Pancreas (tissue), 10 donors: ENCODE results near the gene GLI3. TPM values are rescaled to one million over a fixed set of nuclear protein-coding genes. Genes with fewer than 3 reads are reported as not detected.

Experiments
- ATAC-seq, 4 donors: fragments of 200-7000 bp; cut with Tn5 transposase; one replicate each; pipeline versions ENCODE4 v1.8.0 to v1.9.1; 2020; ENCODE audit warnings: mild to moderate bottlenecking in 4 of 4, moderate library complexity in 4 of 4
- DNase-seq, 6 donors: peaks; one replicate each; pipeline ENCODE4 v3.0.0-alpha.2; 2020
- FAIRE-seq: peaks from 2 replicates; lab custom pipeline; 2012; peaks lifted over from hg19 to GRCh38; lab: Jason Lieb, UNC
- H3K27ac ChIP-seq, 4 donors: fragments of 200-600 bp; sonication (generic); 1 replicate in 3 of 4; 2 replicates in 1 of 4; pipeline versions ENCODE4 v1.5.0 to v1.8.0; 2020
- H3K27me3 ChIP-seq, 4 donors: fragments of 200-600 bp; one replicate each; pipeline ENCODE4 v1.8.0; 2021
- H3K36me3 ChIP-seq, 3 donors: fragments of 200-600 bp; sonication (generic) in 1 of 3; one replicate each; pipeline versions ENCODE4 v1.5.0 to v1.8.0; 2020 to 2021
- H3K4me1 ChIP-seq, 3 donors: fragments of 200-600 bp; one replicate each; pipeline ENCODE4 v1.8.0; 2021
- H3K4me3 ChIP-seq, 4 donors: fragments of 200-600 bp; sonication (generic) in 2 of 4; one replicate each; pipeline versions ENCODE4 v1.5.0 to v1.8.0; 2020 to 2021
- H3K9me3 ChIP-seq, 4 donors: fragments of 200-600 bp; one replicate each; pipeline ENCODE4 v1.8.0; 2021
- WGBS, 2 donors: extraction: QIAGEN DNeasy Blood & Tissue Kit; methylation state at CpG; one replicate each; pipeline ENCODE4 v1.1.7; 2013; 5-methylcytosine and 5-hydroxymethylcytosine counted together
- intact Hi-C, 3 donors: fragments of 100-400 bp; cut with DNase I; formaldehyde crosslinking; loops; one replicate each; pipeline versions ENCODE4 v1.11.1 to v1.14.2; 2022
- polyA plus RNA-seq, 2 donors: library from polyadenylated mRNA; stranded (reverse); fragments of 200-250 nt; gene quantifications; one replicate each; pipeline ENCODE4 v1.2.3, GENCODE V29; 2013
- total RNA-seq, 6 donors: library from RNA; stranded (reverse); fragmentation: NEBNext Ultra II Directional in 4 of 6; extraction: Animal tissue kit (Norgen Biotek cat#: 25700) in 4 of 6; gene quantifications; one replicate each; pipeline versions ENCODE4 v1.2.1 to v1.2.4, GENCODE V29; 2021 to 2023
- TF ChIP-seq, protein P1 (sequence below), 4 donors: fragments of 200-600 bp; sonication (generic) in 3 of 4; IDR thresholded peaks; one replicate each; pipeline versions ENCODE4 v1.5.0 to v1.8.0; 2021; ENCODE audit warnings: antibody characterized with exemption in 4 of 4
- donor health status: healthy with polysubstance abuse.
- donor health status: DM: no; HTN: no; CAD: no; lungs with moderate emphysema.
- donor health status: DM: no; HTN: no; CAD: no.
- donor health status: control.
- donor health status: control.
- donor health status: Bipolar disorder and iron deficiency.
- donor health status: DM: yes; HTN: yes; CAD: no.
- donor health status: DM: no; HTN: no; CAD: no.
- donor health status: DM: no; HTN: no; CAD: no.
- donor health status: DM: yes; HTN: yes; CAD: no.

The GLI3 gene
- total and polyA plus RNA-seq, 8 donors: 0.38 to 6.2 (median 1.4) TPM

- Histone ChIP-seq H3K27me3 (no peaks in the 10 kb centered on the region), H3K4me1 (no peaks in the 10 kb centered on the region), H3K4me3 (no peak overlapping the region), H3K9me3 (no peaks in the 10 kb centered on the region), H3K27ac (no peak overlapping the region), H3K36me3 (no peaks in the 10 kb centered on the region)
- ATAC-seq (no peak), FAIRE-seq (no peak), DNase-seq (no peak)
- TF ChIP-seq, protein P1, sequence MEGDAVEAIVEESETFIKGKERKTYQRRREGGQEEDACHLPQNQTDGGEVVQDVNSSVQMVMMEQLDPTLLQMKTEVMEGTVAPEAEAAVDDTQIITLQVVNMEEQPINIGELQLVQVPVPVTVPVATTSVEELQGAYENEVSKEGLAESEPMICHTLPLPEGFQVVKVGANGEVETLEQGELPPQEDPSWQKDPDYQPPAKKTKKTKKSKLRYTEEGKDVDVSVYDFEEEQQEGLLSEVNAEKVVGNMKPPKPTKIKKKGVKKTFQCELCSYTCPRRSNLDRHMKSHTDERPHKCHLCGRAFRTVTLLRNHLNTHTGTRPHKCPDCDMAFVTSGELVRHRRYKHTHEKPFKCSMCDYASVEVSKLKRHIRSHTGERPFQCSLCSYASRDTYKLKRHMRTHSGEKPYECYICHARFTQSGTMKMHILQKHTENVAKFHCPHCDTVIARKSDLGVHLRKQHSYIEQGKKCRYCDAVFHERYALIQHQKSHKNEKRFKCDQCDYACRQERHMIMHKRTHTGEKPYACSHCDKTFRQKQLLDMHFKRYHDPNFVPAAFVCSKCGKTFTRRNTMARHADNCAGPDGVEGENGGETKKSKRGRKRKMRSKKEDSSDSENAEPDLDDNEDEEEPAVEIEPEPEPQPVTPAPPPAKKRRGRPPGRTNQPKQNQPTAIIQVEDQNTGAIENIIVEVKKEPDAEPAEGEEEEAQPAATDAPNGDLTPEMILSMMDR (IDR thresholded peaks at IDR 0.05): no peak
- 67 to 77% methylated on average over 1 of the region's 1 CpG for WGBS, 2 donors
- intact Hi-C loops: no loop called here
These were observed 308.2 kb downstream of the GLI3 start for GRCh38 chr7:41928781-41929180.

GRCh38 chr7:41928166-41928565 is 308.8 kb downstream of the GLI3 start:
- DNase-seq (no peak), FAIRE-seq (no peak), ATAC-seq (no peak)
- Histone ChIP-seq H3K27ac (no peak overlapping the region), H3K9me3 (no peaks in the 10 kb centered on the region), H3K4me3 (no peak overlapping the region), H3K27me3 (no peaks in the 10 kb centered on the region), H3K4me1 (no peaks in the 10 kb centered on the region), H3K36me3 (no peaks in the 10 kb centered on the region)
- intact Hi-C loops: no loop called here
- TF ChIP-seq, protein P1 (IDR thresholded peaks at IDR 0.05): no peak
- 29 to 38% methylated on average over 1 of the region's 1 CpG for WGBS, 2 donors

DNA sequence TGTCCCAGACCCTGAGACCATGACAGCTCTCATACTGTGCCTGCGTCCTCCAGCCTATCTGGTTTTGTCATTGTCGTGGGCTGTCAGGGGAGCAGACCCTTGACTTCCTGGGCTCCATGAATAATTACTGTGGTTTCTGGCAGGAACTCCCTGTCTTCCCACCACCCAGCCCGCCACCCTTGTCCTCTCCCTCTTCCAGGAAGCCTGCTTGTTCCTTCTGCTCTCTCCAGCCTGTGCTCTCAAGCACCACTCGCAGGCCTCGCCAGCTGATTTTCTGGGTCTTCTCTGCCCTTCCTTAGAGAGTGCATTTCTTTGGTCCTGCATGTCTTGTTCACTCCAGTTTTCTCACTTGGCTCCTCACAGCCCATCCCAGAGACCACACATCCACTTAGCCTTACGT is 309.6 kb downstream of the GLI3 start:
- Histone ChIP-seq H3K4me3 (no peak overlapping the region), H3K27me3 (no peaks in the 10 kb centered on the region), H3K36me3 (no peaks in the 10 kb centered on the region), H3K27ac (no peak overlapping the region), H3K9me3 (no peaks in the 10 kb centered on the region), H3K4me1 (no peaks in the 10 kb centered on the region)
- WGBS, 2 donors: 69 to 76% methylated on average over 6 of the region's 6 CpGs
- no peak for DNase-seq
- FAIRE-seq: no peak
- intact Hi-C loops: no loop called here
- TF ChIP-seq, protein P1 (IDR thresholded peaks at IDR 0.05): no peak
- no peak for ATAC-seq

GRCh38 chr7:41925946-41926345 is 311.1 kb downstream of the GLI3 start:
- DNase-seq (no peak), FAIRE-seq (no peak), ATAC-seq (no peak)
- no peak overlapping the region for H3K27ac ChIP-seq
- no peaks in the 10 kb centered on the region for H3K4me1 ChIP-seq
- WGBS, 2 donors: 77 to 82% methylated on average over 3 of the region's 3 CpGs
- H3K9me3 ChIP-seq: no peaks in the 10 kb centered on the region
- no peak overlapping the region for H3K4me3 ChIP-seq
- no peaks in the 10 kb centered on the region for H3K36me3 ChIP-seq
- intact Hi-C loops: no loop called here
- TF ChIP-seq, protein P1 (IDR thresholded peaks at IDR 0.05): no peak
- H3K27me3 ChIP-seq: no peaks in the 10 kb centered on the region

DNA sequence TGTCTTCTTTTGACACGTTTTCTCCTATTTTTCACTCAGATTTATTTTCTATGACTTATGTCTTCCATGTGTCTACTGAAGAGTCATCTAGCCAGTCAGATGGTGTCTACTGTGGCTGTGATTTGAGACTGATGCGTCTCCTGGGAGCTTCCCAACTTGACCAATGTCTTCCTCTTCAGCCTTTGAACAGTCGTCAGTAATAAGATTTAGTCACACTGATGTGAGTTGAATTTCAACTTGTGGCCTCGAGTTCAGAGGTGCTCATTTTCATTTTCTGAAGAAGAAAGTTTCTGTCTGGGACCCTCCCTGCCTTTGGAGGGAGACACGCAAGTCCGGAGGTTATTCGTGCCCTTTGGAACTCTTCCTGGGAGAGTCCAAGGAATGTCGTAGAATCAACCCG is 312.2 kb downstream of the GLI3 start:
- FAIRE-seq: no peak
- 68 to 74% methylated on average over 9 of the region's 9 CpGs for WGBS, 2 donors
- H3K27ac ChIP-seq: no peak overlapping the region

More for the DNA sequence above, 312.2 kb downstream of the GLI3 start:
- Histone ChIP-seq H3K27me3 (no peaks in the 10 kb centered on the region), H3K4me3 (no peak overlapping the region), H3K9me3 (no peaks in the 10 kb centered on the region), H3K36me3 (no peaks in the 10 kb centered on the region), H3K4me1 (no peaks in the 10 kb centered on the region)
- TF ChIP-seq, protein P1 (IDR thresholded peaks at IDR 0.05): no peak
- DNase-seq (no peak), ATAC-seq (no peak)
- intact Hi-C loops: no loop called here
